GM23248 (cell line): ENCODE results near the gene PCSK2. TPM values are rescaled to one million over a fixed set of nuclear protein-coding genes. Genes with fewer than 3 reads are reported as not detected.

Experiments
- DNase-seq: peaks from one replicate; pipeline ENCODE4 v3.0.0-alpha.2; 2015
- H2AFZ ChIP-seq: fragments of 200-600 bp; sonication (generic); 2 replicates; pipeline ENCODE4 v1.6.1; 2016; ENCODE audit warnings: antibody characterized with exemption
- H3F3A ChIP-seq: fragments of 200-600 bp; sonication (generic); 2 replicates; pipeline ENCODE4 v1.6.1; 2016; ENCODE audit warnings: mild to moderate bottlenecking, antibody characterized with exemption, mixed run types; ENCODE audit not compliant: insufficient read depth
- H3K27ac ChIP-seq: fragments of 200-600 bp; sonication (generic); 2 replicates; pipeline ENCODE4 v1.5.1; 2016; ENCODE audit warnings: mild to moderate bottlenecking
- H3K27me3 ChIP-seq: fragments of 200-600 bp; sonication (generic); replicated peaks from 2 replicates; pipeline ENCODE4 v1.6.1; 2016; ENCODE audit warnings: mild to moderate bottlenecking; ENCODE audit not compliant: insufficient read depth
- H3K36me3 ChIP-seq: fragments of 200-600 bp; sonication (generic); 2 replicates; pipeline ENCODE4 v1.6.1; 2016; ENCODE audit warnings: low read depth, mild to moderate bottlenecking
- H3K4me1 ChIP-seq: fragments of 200-600 bp; sonication (generic); 2 replicates; pipeline ENCODE4 v1.6.1; 2016; ENCODE audit warnings: mild to moderate bottlenecking; ENCODE audit not compliant: insufficient read depth
- H3K4me2 ChIP-seq: fragments of 200-600 bp; sonication (generic); one replicate; pipeline ENCODE4 v1.6.1; 2016; ENCODE audit warnings: mild to moderate bottlenecking; ENCODE audit not compliant: unreplicated experiment
- H3K4me3 ChIP-seq: fragments of 200-600 bp; sonication (generic); 2 replicates; pipeline ENCODE4 v1.5.1; 2016; ENCODE audit warnings: mild to moderate bottlenecking
- H3K79me2 ChIP-seq: fragments of 200-600 bp; sonication (generic); 2 replicates; pipeline ENCODE4 v1.6.1; 2016; ENCODE audit warnings: mild to moderate bottlenecking; ENCODE audit not compliant: insufficient read depth
- H3K9ac ChIP-seq: fragments of 200-600 bp; sonication (generic); 2 replicates; pipeline ENCODE4 v1.6.1; 2016; ENCODE audit warnings: mild to moderate bottlenecking
- H3K9me2 ChIP-seq: fragments of 200-600 bp; sonication (generic); 2 replicates; pipeline ENCODE4 v1.6.1; 2016; ENCODE audit warnings: mixed run types, mild to moderate bottlenecking, moderate library complexity; ENCODE audit not compliant: insufficient read depth
- H3K9me3 ChIP-seq: fragments of 200-600 bp; sonication (generic); one replicate; pipeline ENCODE4 v1.6.1; 2017; ENCODE audit warnings: low read depth
- H4K20me1 ChIP-seq: fragments of 200-600 bp; sonication (generic); 2 replicates; pipeline ENCODE4 v1.6.0; 2016; ENCODE audit not compliant: insufficient read depth
- EZH2 ChIP-seq: fragments of 200-600 bp; sonication (generic); IDR thresholded peaks from 2 replicates; pipeline ENCODE4 v1.6.1; 2018; ENCODE audit warnings: antibody characterized with exemption, mild to moderate bottlenecking; ENCODE audit not compliant: insufficient read depth, poor library complexity, severe bottlenecking
- EZH2phosphoT487 ChIP-seq: fragments of 200-600 bp; sonication (generic); IDR thresholded peaks from 2 replicates; pipeline ENCODE4 v1.6.1; 2018; ENCODE audit warnings: antibody characterized with exemption, moderate library complexity, mild to moderate bottlenecking, low read depth; ENCODE audit not compliant: insufficient read depth
- WGBS, 2 experiments: methylation state at CpG; one replicate each; pipeline ENCODE4 v1.1.6; 2015 to 2017; ENCODE audit warnings: low lambda C conversion rate in 2 of 2, low coverage in 1 of 2; ENCODE audit errors: missing lambda C conversion rate in 2 of 2; 5-methylcytosine and 5-hydroxymethylcytosine counted together
- in situ Hi-C: fragments of 300-500 bp; cut with MboI; formaldehyde crosslinking; loops from 2 replicates; pipeline ENCODE4 v1.15.0; 2020
- polyA plus RNA-seq: library from polyadenylated mRNA; unstranded; fragments of >200 nt; fragmentation: Nextera tagmentation; extraction: Ambion mirVana; gene quantifications from 2 replicates; pipeline ENCODE4 v1.2.1, GENCODE V29; 2016
- total RNA-seq: library from RNA; depleted of rRNA; stranded (reverse); fragments of >200 nt; shearing (Covaris generic); gene quantifications from 2 replicates; pipeline ENCODE4 v1.2.3, GENCODE V29; 2014

PCSK2 gene
- total and polyA plus RNA-seq, 2 experiments from 2014 or later, result not detected

- H3K27me3 ChIP-seq, result no peaks in the 10 kb centered on the region
- H3K4me2 ChIP-seq, result no peak overlapping the region
- H3K9me2 ChIP-seq, result no peaks in the 10 kb centered on the region
- H3F3A ChIP-seq, result peaks cover 12% of the 10 kb centered on the region; the same call in 1 of the 2 replicates
- TF ChIP-seq EZH2 (no peak), EZH2phosphoT487 (no peak)
- H3K9ac ChIP-seq, result no peak overlapping the region
- 84 to 90% methylated on average over 7 of the region's 7 CpGs for WGBS, 2 experiments
- no peak overlapping the region for H3K4me3 ChIP-seq
- H3K79me2 ChIP-seq, result no peaks in the 10 kb centered on the region
- no peak overlapping the region for H2AFZ ChIP-seq
- no peaks in the 10 kb centered on the region for H3K36me3 ChIP-seq
- H3K27ac ChIP-seq, result no peak overlapping the region
- H3K9me3 ChIP-seq, result no peaks in the 10 kb centered on the region
- in situ Hi-C loops, result loop anchor here (25.0 kb wide), 1 partner anchor 786 kb away; the partner anchor contains the start of gene ZNF133
- peaks cover 16% of the 10 kb centered on the region for H3K4me1 ChIP-seq
- no peak for DNase-seq
- no peaks in the 10 kb centered on the region for H4K20me1 ChIP-seq
Observed at GRCh38 chr20:17500826-17501225, 274.0 kb downstream of the PCSK2 start.

GRCh38 chr20:17501701-17502100 lies 274.9 kb downstream of the PCSK2 start:
- Histone ChIP-seq H3K4me3 (no peak overlapping the region), H4K20me1 (no peaks in the 10 kb centered on the region), H3K9ac (no peak overlapping the region), H2AFZ (no peak overlapping the region), H3K4me2 (no peak overlapping the region), H3F3A (peaks cover 12% of the 10 kb centered on the region; the same call in 1 of the 2 replicates), H3K9me3 (no peaks in the 10 kb centered on the region), H3K79me2 (no peaks in the 10 kb centered on the region), H3K4me1 (peaks cover 23% of the 10 kb centered on the region), H3K27ac (no peak overlapping the region), H3K27me3 (no peaks in the 10 kb centered on the region), H3K36me3 (no peaks in the 10 kb centered on the region), H3K9me2 (no peaks in the 10 kb centered on the region)
- WGBS, 2 experiments, result 84 to 87% methylated on average over 9 of the region's 9 CpGs
- in situ Hi-C loops, result loop anchor here (25.0 kb wide), 1 partner anchor 786 kb away; the partner anchor contains the start of gene ZNF133
- no peak for DNase-seq
- TF ChIP-seq EZH2 (no peak), EZH2phosphoT487 (no peak)

GRCh38 chr20:17502105-17502504 lies 275.3 kb downstream of the PCSK2 start:
- peaks cover 23% of the 10 kb centered on the region for H3K4me1 ChIP-seq
- H4K20me1 ChIP-seq, result no peaks in the 10 kb centered on the region
- H3K4me2 ChIP-seq, result no peak overlapping the region
- no peaks in the 10 kb centered on the region for H3K9me3 ChIP-seq
- in situ Hi-C loops, result loop anchor here (25.0 kb wide), 1 partner anchor 785 kb away; the partner anchor contains the start of gene ZNF133
- H3F3A ChIP-seq, result peaks cover 12% of the 10 kb centered on the region; the same call in 1 of the 2 replicates
- TF ChIP-seq EZH2 (no peak), EZH2phosphoT487 (no peak)
- H3K9me2 ChIP-seq, result no peaks in the 10 kb centered on the region
- no peaks in the 10 kb centered on the region for H3K27me3 ChIP-seq
- H3K9ac ChIP-seq, result no peak overlapping the region
- H3K36me3 ChIP-seq, result no peaks in the 10 kb centered on the region
- no peaks in the 10 kb centered on the region for H3K79me2 ChIP-seq
- no peak overlapping the region for H3K27ac ChIP-seq
- no peak overlapping the region for H2AFZ ChIP-seq
- H3K4me3 ChIP-seq, result no peak overlapping the region
- WGBS, 2 experiments, result 85 to 86% methylated on average over 4 of the region's 4 CpGs
- no peak for DNase-seq

DNA sequence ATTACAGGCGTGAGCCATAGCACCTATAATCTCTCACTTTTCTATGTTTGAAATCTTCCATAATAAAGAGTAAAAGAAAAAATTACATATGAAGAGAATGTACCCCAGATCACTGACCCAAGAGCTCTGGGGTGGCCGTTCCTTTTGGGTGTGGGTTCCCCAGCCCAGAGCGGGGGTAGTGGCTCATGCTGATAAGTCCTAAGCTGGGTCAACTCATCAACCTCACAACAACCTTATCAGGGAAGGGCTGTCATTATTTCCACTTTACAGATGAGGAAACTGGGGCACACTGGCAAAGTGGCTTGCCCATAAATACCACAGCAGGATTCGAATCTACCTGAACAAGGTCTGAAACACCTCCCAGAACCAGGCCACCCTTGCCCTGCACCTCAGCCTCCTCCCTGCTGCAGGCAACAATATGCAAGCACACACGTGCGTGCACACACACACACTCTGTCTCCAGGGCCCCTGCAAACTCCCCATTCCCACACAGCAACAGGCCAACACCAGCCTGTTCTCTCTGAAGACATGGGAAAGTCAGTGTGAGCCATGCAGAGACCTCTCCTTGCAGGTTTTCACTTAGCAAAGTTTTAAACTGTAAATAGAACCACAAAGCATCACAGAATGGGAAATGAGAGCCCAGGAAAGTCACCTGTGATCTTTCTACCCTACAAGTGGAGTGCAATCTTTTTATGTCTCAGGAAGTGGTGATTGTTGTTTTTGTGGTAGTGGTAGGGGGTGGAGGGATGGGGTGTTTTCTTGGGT lies 276.6 kb downstream of the PCSK2 start:
- no peaks in the 10 kb centered on the region for H3K36me3 ChIP-seq
- peaks cover 5% of the 10 kb centered on the region; the same call in 1 of the 2 replicates for H3F3A ChIP-seq
- no peaks in the 10 kb centered on the region for H3K27me3 ChIP-seq
- H3K79me2 ChIP-seq, result no peaks in the 10 kb centered on the region
- peaks cover 19% of the 10 kb centered on the region; the same call in 1 of the 2 replicates for H3K4me1 ChIP-seq
- H3K4me2 ChIP-seq, result no peak overlapping the region
- H3K9me2 ChIP-seq, result no peaks in the 10 kb centered on the region
- WGBS, 2 experiments, result 55 to 56% methylated on average over 6 of the region's 6 CpGs
- no peak overlapping the region for H3K4me3 ChIP-seq
- H4K20me1 ChIP-seq, result no peaks in the 10 kb centered on the region
- H2AFZ ChIP-seq, result no peak overlapping the region
- no peak for DNase-seq
- in situ Hi-C loops, result loop anchor here (25.0 kb wide), 1 partner anchor 784 kb away; the partner anchor contains the start of gene ZNF133
- no peak overlapping the region for H3K9ac ChIP-seq
- TF ChIP-seq EZH2phosphoT487 (no peak), EZH2 (no peak)
- no peak overlapping the region for H3K27ac ChIP-seq
- H3K9me3 ChIP-seq, result no peaks in the 10 kb centered on the region
